Prostate gland (tissue), 2 donors: ENCODE measurements around the gene PHF20. TPM values are rescaled to one million over a fixed set of nuclear protein-coding genes. Genes with fewer than 3 reads are reported as not detected.

Experiments
- DNase-seq: peaks from one replicate; pipeline ENCODE4 v3.0.0-alpha.2; 2019; ENCODE audit warnings: low spot score
- H3K27ac ChIP-seq, 2 donors: fragments of 200-600 bp; sonication (generic); 2 replicates each; pipeline ENCODE4 v1.5.1; 2017 to 2019
- H3K27me3 ChIP-seq: fragments of 200-600 bp; sonication (generic); replicated peaks from 2 replicates; pipeline ENCODE4 v1.5.1; 2019; ENCODE audit not compliant: insufficient read depth
- H3K36me3 ChIP-seq, 2 donors: fragments of 200-600 bp; sonication (generic); 1 replicate in 1 of 2; 2 replicates in 1 of 2; pipeline versions ENCODE4 v1.5.1 to v1.8.1; 2017 to 2019
- H3K4me1 ChIP-seq: fragments of 200-600 bp; sonication (generic); replicated peaks from 2 replicates; pipeline ENCODE4 v1.5.1; 2019
- H3K4me3 ChIP-seq, 2 donors: fragments of 200-600 bp; sonication (generic); 2 replicates each; pipeline ENCODE4 v1.5.1; 2017 to 2019
- H3K9me3 ChIP-seq: fragments of 200-600 bp; sonication (generic); 2 replicates; pipeline ENCODE4 v1.5.1; 2017
- CTCF ChIP-seq, 4 experiments: fragments of 200-600 bp in 2 of 4; fragments of 450-650 bp in 2 of 4; sonication (generic) in 2 of 4; IDR thresholded peaks; 1 replicate in 3 of 4; 2 replicates in 1 of 4; pipeline ENCODE4 v1.5.1; 2016 to 2019; ENCODE audit warnings: antibody characterized with exemption in 4 of 4, mild to moderate bottlenecking in 2 of 4, moderate library complexity in 2 of 4
- POLR2A ChIP-seq: fragments of 450-650 bp; IDR thresholded peaks from one replicate; pipeline ENCODE4 v1.6.1; 2016; ENCODE audit warnings: antibody characterized with exemption, mild to moderate bottlenecking
- POLR2AphosphoS5 ChIP-seq: sonication (generic); formaldehyde crosslinking; IDR thresholded peaks from one replicate; pipeline ENCODE4 v1.6.1; 2017; ENCODE audit warnings: antibody characterized with exemption
- WGBS: methylation state at CpG from one replicate; pipeline ENCODE4 v1.1.5; 2018; 5-methylcytosine and 5-hydroxymethylcytosine counted together
- intact Hi-C: fragments of 100-400 bp; cut with DNase I; formaldehyde crosslinking; loops from one replicate; pipeline ENCODE4 v1.14.2; 2022
- total RNA-seq, 2 donors: library from RNA; depleted of rRNA; stranded (reverse); fragments of >200 nt; gene quantifications; one replicate each; pipeline ENCODE4 v1.1.0, GENCODE V29; 2016

The PHF20 gene
- total RNA-seq, 2 donors from 2014 or later = 34.7 to 61.1 TPM

GRCh38 chr20:35963878-35964277 is 192.1 kb downstream of the PHF20 start:
- no peak for TF ChIP-seq CTCF (IDR thresholded peaks at IDR 0.05)
- Histone ChIP-seq H3K9me3 (no peaks in the 10 kb centered on the region), H3K27me3 (no peaks in the 10 kb centered on the region), H3K4me3 (no peak overlapping the region), H3K27ac (no peak overlapping the region), H3K4me1 (no peaks in the 10 kb centered on the region), H3K36me3 (no peaks in the 10 kb centered on the region)
- 79% methylated on average over 4 of the region's 4 CpGs for WGBS
- DNase-seq = no peak
- intact Hi-C loops = no loop called here

GRCh38 chr20:35967979-35968640 is 196.3 kb downstream of the PHF20 start, which contains the start of gene CNBD2:
Gene CNBD2, plus strand, starts transcription at chr20:35968590. Its CDS starts 173 bp downstream, at chr20:35968763.
- H3K27me3 ChIP-seq = no peaks in the 10 kb centered on the region
- 88% methylated on average over 3 of the region's 3 CpGs for WGBS
- no peak within 1 kb of the TSS for H3K27ac ChIP-seq
- H3K36me3 ChIP-seq = no peaks in the 10 kb centered on the region
- intact Hi-C loops = no loop called here
- no peak for DNase-seq
- H3K4me1 ChIP-seq = no peaks in the 10 kb centered on the region
- TF ChIP-seq CTCF (IDR thresholded peaks at IDR 0.05) = no peak
- TF ChIP-seq POLR2AphosphoS5 = no peak
- TF ChIP-seq POLR2A = no peak
- no peak within 1 kb of the TSS for H3K4me3 ChIP-seq
- H3K9me3 ChIP-seq = no peaks in the 10 kb centered on the region

- Histone ChIP-seq H3K9me3 (no peaks in the 10 kb centered on the region), H3K4me1 (no peaks in the 10 kb centered on the region), H3K27ac (no peak overlapping the region), H3K4me3 (no peak overlapping the region), H3K27me3 (no peaks in the 10 kb centered on the region), H3K36me3 (no peaks in the 10 kb centered on the region)
- intact Hi-C loops = no loop called here
- no peak for DNase-seq
- TF ChIP-seq POLR2AphosphoS5 = no peak
- no peak for TF ChIP-seq POLR2A
- no peak for TF ChIP-seq CTCF (IDR thresholded peaks at IDR 0.05)
- WGBS = 25% methylated on average over 1 of the region's 1 CpG
Measured at GRCh38 chr20:35968930-35969329, 197.1 kb downstream of the PHF20 start.

- no peak for TF ChIP-seq CTCF (IDR thresholded peaks at IDR 0.05)
- no peak overlapping the region for H3K27ac ChIP-seq
- no peak overlapping the region for H3K4me3 ChIP-seq
- H3K27me3 ChIP-seq = no peaks in the 10 kb centered on the region
- H3K4me1 ChIP-seq = no peaks in the 10 kb centered on the region
- no peaks in the 10 kb centered on the region for H3K36me3 ChIP-seq
- intact Hi-C loops = no loop called here
- WGBS = 84% methylated on average over 2 of the region's 2 CpGs
- no peak for DNase-seq
- H3K9me3 ChIP-seq = no peaks in the 10 kb centered on the region
Measured at GRCh38 chr20:35971981-35972380, 200.2 kb downstream of the PHF20 start.

- Histone ChIP-seq H3K36me3 (no peaks in the 10 kb centered on the region), H3K27me3 (no peaks in the 10 kb centered on the region), H3K27ac (peak overlapping the region in 1 of 2 donors; percentile 42), H3K9me3 (no peaks in the 10 kb centered on the region), H3K4me1 (no peaks in the 10 kb centered on the region), H3K4me3 (no peak overlapping the region)
- intact Hi-C loops = no loop called here
- WGBS = 13% methylated on average over 4 of the region's 4 CpGs
- no peak for TF ChIP-seq CTCF (IDR thresholded peaks at IDR 0.05)
- TF ChIP-seq POLR2AphosphoS5 = peak; percentile 83
- peak; percentile 39 for DNase-seq
Measured at GRCh38 chr20:35972462-35972861, 200.6 kb downstream of the PHF20 start.
